Sigmoid colon (tissue), 4 donors: Measurements from ENCODE around the gene CDS1.

Experiments used
- CTCF ChIP-seq, 4 experiments: fragments of 450-650 bp in 3 of 4; fragments of 200-600 bp in 1 of 4; IDR thresholded peaks; one replicate each; pipeline ENCODE4 v1.5.1; 2016 to 2019; ENCODE audit warnings: antibody characterized with exemption in 4 of 4, mild to moderate bottlenecking in 3 of 4, moderate library complexity in 2 of 4
- POLR2AphosphoS5 ChIP-seq, 4 donors: sonication (generic); formaldehyde crosslinking; IDR thresholded peaks; one replicate each; pipeline ENCODE4 v1.6.1; 2017; ENCODE audit warnings: antibody characterized with exemption in 4 of 4

GRCh38 chr4:84691170-84691691 is 108.3 kb downstream of the CDS1 start:
- TF ChIP-seq CTCF (IDR thresholded peaks at IDR 0.05) (no peak), POLR2AphosphoS5 (IDR thresholded peaks at IDR 0.05) (no peak)
